Posterior vena cava (tissue), 2 donors: Measurements from ENCODE around the gene CDK5RAP2. TPM values are rescaled to one million over a fixed set of nuclear protein-coding genes. Genes with fewer than 3 reads are reported as not detected.

Experiments used
- DNase-seq: peaks from one replicate; pipeline ENCODE4 v3.0.0-alpha.2; 2020; ENCODE audit warnings: low spot score
- intact Hi-C, 2 donors: fragments of 100-400 bp; cut with DNase I; formaldehyde crosslinking; loops; one replicate each; pipeline versions ENCODE4 v1.14.1 to v1.14.2; 2022 to 2023
- total RNA-seq, 2 donors: library from RNA; stranded (reverse); fragmentation: NEBNext Ultra II Directional; extraction: Animal tissue kit (Norgen Biotek cat#: 25700); gene quantifications; one replicate each; pipeline ENCODE4 v1.2.1, GENCODE V29; 2021
- donor health status: DM: yes; HTN: yes; CAD: no.
- donor health status: DM: yes; HTN: yes; CAD: no.

The CDK5RAP2 gene
- total RNA-seq, 2 donors from 2014 or later, result 47.2 to 50.2 TPM

DNA sequence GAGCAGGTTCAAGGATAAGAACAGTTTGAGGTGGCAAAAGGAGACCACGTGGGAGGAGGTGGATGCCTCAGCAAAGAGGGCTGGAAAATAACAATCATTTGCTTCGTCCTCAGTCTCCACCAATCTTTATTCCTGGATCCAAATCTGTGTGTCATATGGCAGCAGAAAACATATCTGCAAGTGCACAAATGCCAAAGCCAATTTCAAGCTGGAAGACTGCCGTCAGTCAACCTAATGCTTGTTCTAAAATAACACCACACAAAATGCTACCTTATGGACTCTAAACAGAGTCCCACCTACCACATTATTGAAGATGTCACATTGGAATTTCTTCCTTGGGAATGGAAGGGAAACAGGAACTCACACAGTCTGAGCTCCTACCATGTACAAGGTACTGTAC lies 129.1 kb downstream of the CDK5RAP2 start:
- intact Hi-C loops, result no loop called here
- DNase-seq, result no peak

DNA sequence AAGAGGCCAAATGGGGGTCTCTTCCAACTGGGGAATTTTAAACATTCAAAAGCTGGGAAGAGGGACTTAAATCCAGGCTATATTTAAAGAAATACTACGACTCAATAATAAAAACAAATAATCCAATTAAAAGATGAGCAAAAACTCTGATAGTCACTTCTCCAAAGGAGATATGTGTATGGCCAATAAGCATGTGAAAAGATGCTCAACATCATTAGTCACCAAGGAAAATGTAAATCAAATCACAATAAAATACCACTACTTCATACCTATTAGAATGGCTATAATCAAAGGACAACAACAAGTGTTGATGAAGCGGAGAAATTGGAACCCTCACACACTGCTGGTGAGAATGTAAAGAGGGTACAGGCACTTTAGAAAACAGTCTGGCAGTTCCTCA lies 130.4 kb downstream of the CDK5RAP2 start:
- intact Hi-C loops, result no loop called here
- DNase-seq, result no peak

DNA sequence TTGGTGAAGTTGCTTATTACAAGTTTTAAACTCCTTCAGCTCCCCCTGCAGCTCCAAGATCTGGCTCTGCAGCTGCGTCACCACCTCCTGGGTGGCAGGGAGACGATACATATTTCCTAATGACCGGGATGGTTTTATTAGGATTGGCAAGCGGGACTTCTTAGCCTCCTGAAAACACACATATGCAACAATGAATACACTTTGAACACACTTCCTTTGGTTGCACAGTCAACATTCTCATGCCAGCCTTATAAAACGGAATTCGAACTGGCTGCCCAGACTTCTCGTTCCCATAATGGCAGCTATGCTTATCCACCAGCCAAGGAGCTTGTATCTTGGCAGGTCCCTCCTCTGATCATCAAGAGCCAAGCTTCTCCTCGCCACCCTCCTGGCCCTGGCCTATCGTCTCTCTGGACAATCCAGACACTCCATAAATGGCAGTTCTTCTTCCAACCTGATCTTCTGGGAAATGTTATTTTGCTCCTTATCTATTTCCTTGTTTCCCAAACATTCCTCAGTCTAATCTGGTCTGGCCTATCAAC lies 131.9 kb downstream of the CDK5RAP2 start:
- intact Hi-C loops, result no loop called here
- no peak for DNase-seq

DNA sequence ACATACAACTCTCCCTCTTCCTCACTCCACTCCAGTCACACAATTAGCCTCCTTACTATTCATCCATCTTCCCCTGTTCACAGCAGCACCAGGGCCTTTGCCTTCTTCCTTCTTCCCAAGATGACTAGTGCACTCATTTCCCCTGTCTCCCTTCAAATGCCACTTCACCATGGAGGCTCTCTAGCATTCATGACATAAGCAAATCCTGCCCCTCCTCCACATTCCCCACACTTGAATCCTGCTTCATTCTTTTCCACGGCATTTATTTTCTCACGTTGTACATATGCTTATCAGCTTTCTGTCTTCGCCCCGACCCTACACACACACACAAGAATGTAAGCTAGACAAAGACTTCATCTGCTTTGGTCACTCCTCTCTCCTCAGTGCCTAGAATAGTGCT lies 133.3 kb downstream of the CDK5RAP2 start:
- DNase-seq, result no peak
- intact Hi-C loops, result no loop called here

DNA sequence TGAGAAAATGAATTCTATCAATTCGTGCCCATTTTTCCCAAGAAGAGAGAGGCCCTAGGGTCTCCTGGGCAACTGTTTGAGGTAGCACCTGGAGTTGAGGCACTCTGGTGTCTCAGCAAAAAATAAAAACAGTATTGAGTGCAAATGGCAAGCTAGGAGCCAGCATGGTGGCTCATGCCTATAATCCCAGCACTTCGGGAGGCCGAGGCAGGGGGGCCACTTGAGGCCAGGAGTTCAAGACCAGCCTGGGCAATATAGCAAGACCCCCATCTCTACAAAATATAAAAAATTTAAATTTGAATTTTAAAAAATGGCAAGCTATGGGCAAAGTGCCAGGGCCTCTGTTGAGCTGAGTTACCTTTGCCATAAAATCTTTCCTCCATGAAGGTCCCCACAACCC lies 136.0 kb downstream of the CDK5RAP2 start:
- DNase-seq, result no peak
- intact Hi-C loops, result loop anchor here in 1 of 2 donors (2.0 kb wide), 1 partner anchor 31 kb away; no protein-coding TSS in a partner anchor

DNA sequence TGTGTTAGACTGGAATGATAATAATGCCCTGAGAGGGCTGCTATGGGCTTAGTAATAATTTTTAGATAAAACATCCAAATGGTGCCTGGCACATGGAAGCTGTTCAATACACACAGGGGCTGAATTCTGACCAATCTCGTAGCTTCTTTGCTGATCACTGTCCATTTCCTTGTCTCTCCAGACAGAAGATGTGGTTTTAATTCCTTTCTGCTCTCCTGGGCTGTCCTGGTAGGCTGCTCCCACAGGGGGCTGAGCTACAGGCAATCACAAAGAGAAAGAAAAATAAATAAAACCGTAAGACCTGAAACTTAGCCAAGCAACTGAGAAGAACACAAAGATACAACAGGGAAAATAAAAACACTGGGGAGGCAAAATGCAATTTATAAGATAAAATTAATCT lies 136.5 kb downstream of the CDK5RAP2 start:
- DNase-seq, result no peak
- intact Hi-C loops, result loop anchor here in 1 of 2 donors (2.0 kb wide), 1 partner anchor 31 kb away; no protein-coding TSS in a partner anchor

DNA sequence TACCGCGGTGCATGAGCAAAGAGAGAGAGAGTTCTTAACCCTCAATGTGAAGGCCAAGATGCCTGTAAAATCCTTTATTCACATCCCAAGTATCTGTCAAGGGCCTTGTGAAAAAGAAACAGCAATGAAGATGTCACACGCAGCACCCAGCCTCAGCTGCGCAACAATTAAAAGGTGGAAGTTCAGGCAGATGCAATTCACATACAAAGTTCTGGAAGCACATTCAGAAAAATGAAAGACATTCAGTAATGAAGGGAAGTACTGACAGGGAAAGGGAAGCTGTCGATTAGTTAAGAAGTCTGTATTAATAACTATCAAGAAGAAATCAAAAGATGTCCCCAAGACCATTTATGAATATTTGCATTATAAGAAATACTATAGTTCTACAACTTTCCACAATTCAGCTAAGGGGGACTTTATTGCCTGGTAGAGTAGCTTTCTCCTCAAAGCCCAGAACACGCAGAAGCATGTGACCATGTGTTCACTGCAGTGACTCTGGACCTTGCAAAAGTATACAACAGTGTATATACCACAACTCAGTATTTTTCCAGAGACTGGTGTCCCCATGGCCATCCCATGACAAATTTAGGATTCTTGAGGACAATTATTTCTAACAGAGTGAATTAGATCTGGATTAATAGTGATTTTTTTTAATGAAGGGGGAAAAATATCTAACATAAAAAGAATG lies 137.5 kb downstream of the CDK5RAP2 start:
- intact Hi-C loops, result loop anchor here in 1 of 2 donors (2.0 kb wide), 1 partner anchor 32 kb away; no protein-coding TSS in a partner anchor
- DNase-seq, result no peak

DNA sequence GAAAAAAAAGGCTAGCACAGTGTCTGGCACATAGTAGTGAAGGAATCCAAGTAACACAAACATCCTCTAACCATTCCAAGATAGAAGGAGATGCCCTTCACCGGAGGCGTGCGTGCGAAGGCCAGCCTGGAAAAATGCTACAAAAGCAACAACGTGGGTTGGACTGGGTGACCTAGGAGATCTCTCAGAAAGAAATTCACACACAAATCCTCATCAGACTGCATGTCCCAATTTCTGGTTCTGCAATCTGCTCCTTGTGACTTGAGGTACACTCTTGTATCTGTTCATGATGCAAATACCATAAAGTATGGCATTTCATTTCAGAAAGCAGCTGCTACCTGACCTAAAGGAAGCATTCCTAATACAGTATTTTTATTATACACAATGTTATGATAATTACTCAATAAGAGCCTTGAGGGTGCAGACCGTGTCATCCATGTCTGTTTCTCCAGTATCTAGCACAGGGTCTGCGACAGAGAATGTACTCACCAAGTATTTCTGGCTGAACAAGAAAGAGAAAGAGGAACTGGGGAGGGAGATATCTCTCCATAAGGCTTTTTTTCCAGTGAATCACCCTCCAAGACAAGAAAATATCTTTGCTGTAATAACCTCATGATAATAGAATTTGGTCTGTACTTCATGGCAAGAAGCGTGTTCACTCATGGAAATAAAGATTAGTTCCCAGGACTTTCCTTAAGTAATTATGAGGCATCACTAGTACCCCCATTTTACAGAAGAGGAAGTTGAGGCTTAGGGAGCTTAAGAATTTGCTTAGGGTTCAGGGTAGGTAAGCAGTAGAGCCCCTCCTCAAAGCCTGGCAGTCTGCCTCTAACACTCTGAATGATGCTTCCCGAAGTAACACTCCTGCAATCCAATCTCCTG lies 138.3 kb downstream of the CDK5RAP2 start:
- no peak for DNase-seq
- intact Hi-C loops, result loop anchor here in 1 of 2 donors (2.0 kb wide), 1 partner anchor 33 kb away; no protein-coding TSS in a partner anchor

DNA sequence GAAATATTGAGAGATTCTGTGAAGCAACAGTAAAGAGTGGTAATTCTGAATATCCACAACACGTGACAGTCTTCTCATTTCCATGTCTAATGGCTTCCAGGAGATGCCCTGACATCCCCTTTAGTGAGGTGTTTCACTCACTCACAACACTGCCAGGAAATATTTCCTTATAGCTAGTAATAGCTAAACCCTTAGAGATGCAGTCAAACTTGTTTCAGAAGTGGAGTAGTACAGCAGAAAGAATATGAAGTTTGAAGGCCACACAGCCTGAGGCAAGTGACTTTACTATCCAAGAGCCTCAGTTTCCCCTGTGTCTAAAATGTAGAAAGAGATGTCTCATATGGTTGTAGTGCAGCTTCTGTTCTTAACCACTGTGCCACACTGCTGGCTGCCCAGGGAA lies 139.2 kb downstream of the CDK5RAP2 start:
- DNase-seq, result no peak
- intact Hi-C loops, result no loop called here

DNA sequence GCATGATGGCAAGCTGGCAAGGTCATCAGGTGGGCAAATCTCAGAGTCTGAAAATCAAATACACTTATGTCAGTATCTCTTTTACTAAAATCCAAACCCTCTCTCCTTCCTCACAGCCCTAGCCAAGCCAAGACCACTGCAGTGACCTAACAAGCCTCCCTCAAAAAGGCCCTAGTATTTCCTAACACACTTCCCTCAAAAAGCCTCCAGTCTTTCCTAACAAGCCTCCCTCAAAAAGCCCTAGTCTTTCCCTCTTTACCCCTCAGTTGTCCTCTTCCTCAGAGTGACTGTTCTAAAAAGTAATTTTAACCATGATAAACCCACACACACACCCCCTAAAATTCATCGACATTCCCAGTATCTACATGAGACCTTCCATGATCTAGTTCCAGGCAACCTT lies 140.0 kb downstream of the CDK5RAP2 start:
- intact Hi-C loops, result no loop called here
- DNase-seq, result no peak

DNA sequence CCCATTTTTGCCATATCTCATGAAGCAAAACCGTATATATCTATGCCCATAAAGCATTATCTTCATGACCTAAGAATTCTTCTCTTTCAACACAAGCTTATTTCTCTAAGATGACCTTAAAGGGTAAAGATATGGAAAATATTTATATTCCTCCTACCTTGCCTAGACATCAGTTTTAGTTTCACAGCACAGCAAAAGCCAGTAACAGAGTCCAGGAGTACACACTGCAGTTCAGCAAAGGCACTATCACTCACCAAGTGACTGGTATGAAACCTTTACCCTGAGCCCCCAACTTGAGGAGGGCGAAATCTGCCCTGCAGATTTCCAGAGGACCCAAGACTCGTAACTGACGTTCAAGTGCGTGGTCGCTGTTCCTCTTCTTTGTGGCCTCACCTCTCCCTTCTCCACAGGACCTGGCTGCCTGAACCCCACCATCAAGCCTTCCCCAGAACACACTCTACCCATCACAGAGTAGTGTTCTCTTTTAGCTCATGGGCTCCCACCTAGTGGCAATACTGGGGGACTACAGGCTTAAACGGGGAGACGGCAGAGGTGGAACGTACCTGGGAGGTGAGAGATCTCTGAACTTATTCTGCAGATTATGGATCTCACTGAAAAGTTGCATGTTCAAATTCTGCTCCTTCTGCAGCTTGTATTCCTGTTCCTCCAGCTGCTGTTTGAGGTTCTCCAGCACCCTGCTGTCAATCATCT lies 141.0 kb downstream of the CDK5RAP2 start:
- intact Hi-C loops, result no loop called here
- no peak for DNase-seq

DNA sequence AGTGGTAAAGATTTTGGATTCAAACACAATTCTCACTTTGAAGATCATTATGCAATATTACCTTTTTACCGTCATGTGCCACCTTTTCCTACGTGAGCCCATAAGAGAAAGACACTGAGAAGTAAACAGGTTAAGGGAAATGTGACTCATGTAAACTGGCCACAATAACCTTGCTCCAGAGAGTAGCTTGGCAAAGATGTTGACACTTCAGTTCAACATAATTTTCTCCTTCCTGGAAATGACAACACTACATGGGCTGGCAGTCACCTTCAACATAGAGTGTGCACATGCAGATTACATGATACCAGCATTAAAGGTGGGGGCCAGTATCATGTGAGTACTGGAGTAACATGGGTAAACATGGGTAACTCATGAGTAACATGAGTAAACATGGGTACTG lies 141.9 kb downstream of the CDK5RAP2 start:
- intact Hi-C loops, result no loop called here
- no peak for DNase-seq

DNA sequence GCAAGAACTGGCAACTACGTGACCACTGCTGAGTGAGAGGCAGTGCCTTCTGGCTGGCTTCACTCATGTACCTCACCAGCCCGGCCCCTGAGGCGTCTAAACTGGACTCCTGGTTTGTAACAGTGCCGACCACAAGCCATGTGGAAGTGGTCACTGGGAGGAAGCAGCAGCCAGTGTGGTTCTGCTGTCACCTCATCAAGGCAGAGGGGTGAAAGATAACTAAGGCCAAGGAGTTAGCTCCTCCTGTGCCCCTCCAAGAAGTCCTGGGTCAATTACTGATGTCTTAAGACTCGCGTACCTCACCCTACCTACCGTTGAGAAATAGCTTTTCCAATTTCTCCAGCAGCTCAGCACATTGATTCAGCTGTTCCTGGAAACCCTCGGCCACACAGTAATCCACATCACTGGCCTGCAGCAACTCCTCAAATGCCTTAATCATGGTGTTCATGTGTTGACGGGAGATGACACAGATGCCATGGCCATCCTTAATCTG lies 142.9 kb downstream of the CDK5RAP2 start:
- peak; percentile 86 for DNase-seq
- intact Hi-C loops, result no loop called here

DNA sequence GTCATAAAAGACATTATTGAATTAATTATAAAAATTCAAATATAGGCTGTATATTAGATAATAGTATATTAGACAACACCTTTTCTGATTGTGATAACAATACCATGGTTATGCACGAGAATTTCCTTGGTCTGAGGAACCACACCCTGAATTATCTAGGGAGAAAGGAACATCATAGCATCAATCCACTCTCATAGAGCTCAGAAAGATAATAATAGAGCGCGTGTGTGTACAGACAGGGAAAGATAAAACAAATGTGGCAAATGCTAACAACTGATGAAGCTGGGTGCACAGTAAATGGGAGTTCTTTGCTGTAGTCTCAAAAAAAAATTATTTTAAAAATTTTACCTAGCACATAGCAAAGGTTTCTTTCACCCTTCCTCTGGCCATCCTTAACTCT lies 143.5 kb downstream of the CDK5RAP2 start:
- intact Hi-C loops, result no loop called here
- no peak for DNase-seq

DNA sequence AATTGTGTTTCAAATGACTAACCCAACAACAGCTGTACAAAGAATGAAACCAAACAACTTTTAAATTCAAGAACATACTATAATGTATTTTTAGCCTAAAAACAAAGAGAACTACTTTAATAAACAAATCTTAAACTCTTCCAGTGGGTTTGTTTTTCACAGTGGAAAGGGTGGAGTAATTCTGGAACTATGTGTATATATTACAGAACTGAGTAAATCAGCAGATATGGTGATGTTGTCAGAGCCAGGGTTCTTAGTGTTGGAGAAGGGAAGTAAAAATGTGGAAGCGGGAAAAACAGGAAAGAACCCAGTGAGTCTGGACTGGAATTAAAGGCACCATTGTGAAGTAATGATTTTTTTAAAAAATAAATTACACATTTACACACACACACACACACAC lies 144.9 kb downstream of the CDK5RAP2 start:
- intact Hi-C loops, result no loop called here
- no peak for DNase-seq

DNA sequence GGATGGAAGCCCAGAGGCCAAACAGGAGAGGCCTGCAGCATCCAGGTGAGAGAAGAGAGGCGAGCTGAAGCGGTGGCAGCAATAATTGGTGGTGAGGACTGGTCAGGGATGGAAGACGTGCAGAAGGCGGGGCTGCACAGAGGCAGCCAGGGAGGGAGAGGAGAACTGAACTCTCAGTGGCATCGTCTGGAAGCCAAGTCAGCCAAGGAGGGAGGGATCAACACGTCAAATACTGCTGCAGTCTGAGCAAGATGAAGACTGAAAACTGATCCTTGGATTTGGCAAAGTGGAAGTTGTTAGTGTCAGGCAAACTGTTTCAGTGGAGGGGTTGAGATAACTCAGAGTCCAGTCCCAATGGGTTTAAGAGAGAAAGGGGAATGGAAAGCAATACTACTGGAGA lies 145.4 kb downstream of the CDK5RAP2 start:
- peak; percentile 89 for DNase-seq
- intact Hi-C loops, result no loop called here

DNA sequence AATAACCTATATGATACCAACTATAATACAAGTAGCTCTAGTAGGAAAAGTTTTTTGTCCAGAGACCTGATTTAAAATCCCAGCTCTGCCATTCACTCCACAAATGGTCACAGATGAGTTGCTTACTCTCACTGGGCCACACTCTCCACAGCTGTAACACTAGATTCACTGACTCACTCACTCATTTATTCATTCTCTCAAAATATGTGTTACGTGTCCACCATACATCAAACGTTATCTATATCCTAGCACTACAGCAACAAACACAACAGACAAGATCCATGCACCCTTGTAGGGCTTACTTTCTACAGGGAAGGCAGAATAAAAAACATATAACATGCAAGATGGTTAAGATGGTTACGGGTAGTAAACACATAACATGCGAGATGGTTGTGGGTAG lies 146.3 kb downstream of the CDK5RAP2 start:
- intact Hi-C loops, result no loop called here
- DNase-seq, result no peak

DNA sequence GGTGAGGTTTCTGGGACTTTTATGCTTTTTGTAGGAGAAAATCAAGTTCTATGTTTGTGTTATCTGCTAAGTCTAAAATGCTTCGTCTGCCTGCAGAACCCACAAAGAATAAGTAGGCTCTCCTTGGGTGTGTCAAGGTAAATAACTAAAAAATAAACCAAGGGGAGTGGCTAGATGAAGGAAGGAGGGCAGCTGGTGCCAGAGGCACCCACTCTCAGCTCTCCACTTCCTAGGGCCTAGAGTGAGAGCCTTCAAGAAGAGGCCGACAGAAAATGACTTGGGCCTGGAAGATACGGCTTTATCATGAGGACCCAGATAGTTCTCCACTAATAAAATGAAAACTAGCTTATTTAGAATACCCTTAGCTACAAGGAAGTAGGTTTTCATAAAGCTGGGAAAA lies 147.4 kb downstream of the CDK5RAP2 start:
- intact Hi-C loops, result no loop called here
- DNase-seq, result no peak

DNA sequence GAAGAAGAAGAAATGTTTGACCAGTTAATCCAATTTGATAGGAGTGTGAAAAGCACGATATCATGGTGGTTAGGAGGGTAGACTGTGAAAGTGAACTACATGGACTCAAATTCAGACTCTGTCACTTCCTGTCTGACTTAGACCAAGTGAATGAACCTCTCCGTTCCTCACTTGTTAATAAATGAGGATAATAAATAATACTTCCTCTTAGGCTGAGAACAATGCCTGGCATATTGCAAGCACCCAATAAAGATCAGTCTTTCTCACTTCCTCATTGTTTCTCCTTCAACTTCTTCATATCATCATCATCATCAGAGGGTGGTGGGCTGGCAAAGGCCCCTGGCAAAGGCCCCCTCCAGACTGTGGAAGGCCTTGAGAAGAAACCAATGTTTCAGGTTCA lies 148.7 kb downstream of the CDK5RAP2 start:
- no peak for DNase-seq
- intact Hi-C loops, result no loop called here

DNA sequence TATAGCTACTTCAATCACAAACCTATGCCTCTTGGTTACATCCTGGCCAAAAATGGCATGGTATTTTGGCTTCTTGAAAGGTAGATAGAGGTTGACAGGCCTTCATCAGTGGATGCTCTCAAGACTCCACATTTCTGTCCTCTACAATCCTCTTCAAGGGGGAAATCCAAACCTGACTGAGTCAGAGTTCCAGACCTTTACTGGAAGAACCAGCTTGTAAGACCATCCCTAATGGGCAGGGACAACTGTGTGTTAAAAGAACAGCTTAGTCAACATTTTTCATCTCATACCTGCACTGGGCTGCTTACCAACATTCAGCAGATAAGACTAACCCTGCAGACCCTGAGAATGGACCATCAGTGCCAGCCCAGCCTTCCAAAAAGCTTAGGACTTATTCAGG lies 155.7 kb downstream of the CDK5RAP2 start:
- DNase-seq, result no peak
- intact Hi-C loops, result no loop called here
